HG03565 (cell line): ENCODE measurements around the gene IQSEC1.

ENCODE experiments used
- ATAC-seq: cut with Tn5 transposase; IDR thresholded peaks from one replicate; pipeline ENCODE4 v1.9.1; 2021; ENCODE audit warnings: mild to moderate bottlenecking, moderate library complexity; ENCODE audit not compliant: unreplicated experiment

Gene IQSEC1

GRCh38 chr3:12852201-12852600, 221.0 kb downstream of the IQSEC1 start:
- no peak for ATAC-seq
